Fibroblast of lung (primary cell): ENCODE data around the gene GRIK5. TPM values are rescaled to one million over a fixed set of nuclear protein-coding genes. Genes with fewer than 3 reads are reported as not detected.
"Not testable (repeated sequence)": the region's sequence is repeated elsewhere in the genome, so short reads cannot be mapped to it uniquely, and the experiment has no call there.

Experiments
- DNase-seq, 2 donors: peaks; one replicate each; pipeline versions ENCODE4 v3.0.0 to v3.0.0-alpha.2; 2010; ENCODE audit warnings: low read depth in 2 of 2
- H2AFZ ChIP-seq: 2 replicates; pipeline ENCODE4 v1.5.1; 2012; ENCODE audit warnings: low read length, control low read depth, inconsistent platforms
- H3K27ac ChIP-seq: 2 replicates; pipeline ENCODE4 v1.5.1; 2011; ENCODE audit warnings: low read length, control low read depth; ENCODE audit not compliant: insufficient read depth
- H3K27me3 ChIP-seq: 2 replicates; pipeline ENCODE4 v1.5.1; 2011; ENCODE audit warnings: mild to moderate bottlenecking, low read length; ENCODE audit not compliant: control insufficient read depth, insufficient read depth
- H3K36me3 ChIP-seq: 2 replicates; pipeline ENCODE4 v1.5.1; 2011; ENCODE audit warnings: low read length; ENCODE audit not compliant: control insufficient read depth, insufficient read depth
- H3K4me1 ChIP-seq: 2 replicates; pipeline ENCODE4 v1.5.1; 2011; ENCODE audit warnings: low read length; ENCODE audit not compliant: control insufficient read depth, insufficient read depth; ENCODE audit errors: extremely low read depth
- H3K4me2 ChIP-seq: 2 replicates; pipeline ENCODE4 v1.5.1; 2011; ENCODE audit warnings: low read length, control low read depth; ENCODE audit not compliant: insufficient read depth; ENCODE audit errors: extremely low read depth
- H3K4me3 ChIP-seq, 4 experiments: fragments of 200-600 bp in 1 of 4; sonication (generic) in 1 of 4; replicated peaks in 1 of 4; 2 replicates each; pipeline ENCODE4 v1.5.1; 2011 to 2016; ENCODE audit warnings: low read length in 4 of 4, low read depth in 3 of 4, mild to moderate bottlenecking in 3 of 4, control low read depth in 2 of 4, inconsistent platforms in 1 of 4, mixed read lengths in 1 of 4; ENCODE audit not compliant: insufficient read depth in 1 of 4; ENCODE audit errors: control extremely low read depth in 1 of 4
- H3K79me2 ChIP-seq: 2 replicates; pipeline ENCODE4 v1.5.1; 2012; ENCODE audit warnings: mild to moderate bottlenecking, low read length, inconsistent platforms; ENCODE audit not compliant: control insufficient read depth, insufficient read depth
- H3K9ac ChIP-seq: 2 replicates; pipeline ENCODE4 v1.5.1; 2011; ENCODE audit warnings: mild to moderate bottlenecking, low read length, control low read depth; ENCODE audit not compliant: insufficient read depth
- H3K9me3 ChIP-seq: 2 replicates; pipeline ENCODE4 v1.5.1; 2012; ENCODE audit warnings: low read depth, low read length; ENCODE audit not compliant: control insufficient read depth, insufficient read depth
- H4K20me1 ChIP-seq: 2 replicates; pipeline ENCODE4 v1.5.1; 2011; ENCODE audit warnings: low read length; ENCODE audit not compliant: control insufficient read depth, insufficient read depth; ENCODE audit errors: extremely low read depth
- CTCF ChIP-seq, 2 donors: IDR thresholded peaks in 1 of 2; conservative IDR thresholded peaks in 1 of 2; 1 replicate in 1 of 2; 2 replicates in 1 of 2; pipeline ENCODE4 v1.5.1; 2011 to 2012; ENCODE audit warnings: low read length in 2 of 2, control low read depth in 1 of 2, inconsistent platforms in 1 of 2, low read depth in 1 of 2, mild to moderate bottlenecking in 1 of 2
- EZH2 ChIP-seq: IDR thresholded peaks from 2 replicates; pipeline ENCODE4 v1.5.1; 2012; ENCODE audit warnings: low read length, control low read depth, mild to moderate bottlenecking; ENCODE audit errors: missing control alignments
- polyA plus RNA-seq, 2 donors: library from polyadenylated mRNA; depleted of rRNA in 1 of 2; stranded (reverse) in 1 of 2; unstranded in 1 of 2; fragments of >200 nt; gene quantifications; 2 replicates each; pipeline ENCODE4 v1.2.1, GENCODE V29; 2011 to 2012; ENCODE audit warnings: missing spikeins in 1 of 2
- total RNA-seq: library from RNA; depleted of rRNA; stranded (reverse); fragments of >200 nt; gene quantifications from 2 replicates; pipeline ENCODE4 v1.2.1, GENCODE V29; 2014

GRIK5 gene
- total and polyA plus RNA-seq, 2 donors (not counting 1 experiment from before 2014, with no cell fraction given): 0.03 to 3.5 TPM

- H3K9ac ChIP-seq: no peak overlapping the region
- H2AFZ ChIP-seq: no peak overlapping the region
- no peaks in the 10 kb centered on the region for H3K79me2 ChIP-seq
- no peaks in the 10 kb centered on the region for H4K20me1 ChIP-seq
- no peak overlapping the region for H3K4me3 ChIP-seq
- H3K27ac ChIP-seq: no peak overlapping the region
- H3K4me2 ChIP-seq: no peak overlapping the region
- H3K4me1 ChIP-seq: no peaks in the 10 kb centered on the region
- DNase-seq: no peak
- no peaks in the 10 kb centered on the region for H3K27me3 ChIP-seq
- no peaks in the 10 kb centered on the region for H3K36me3 ChIP-seq
- TF ChIP-seq EZH2 (no peak), CTCF (conservative IDR thresholded peaks at IDR 0.05 in 1 of 2, IDR thresholded peaks at IDR 0.05 in 1 of 2; ENCODE audit: low read depth in 1 of 2, low read length in 2 of 2) (no peak)
- H3K9me3 ChIP-seq: no peaks in the 10 kb centered on the region
These were observed 24.4 kb downstream of the GRIK5 start for GRCh38 chr19:42045575-42045974.

GRCh38 chr19:42042455-42043170 lies 27.4 kb downstream of the GRIK5 start:
- Histone ChIP-seq H4K20me1 (no peaks in the 10 kb centered on the region), H3K36me3 (no peaks in the 10 kb centered on the region), H3K4me1 (no peaks in the 10 kb centered on the region), H3K9ac (no peak overlapping the region), H3K4me2 (no peak overlapping the region), H3K27ac (no peak overlapping the region), H2AFZ (no peak overlapping the region), H3K9me3 (no peaks in the 10 kb centered on the region), H3K27me3 (no peaks in the 10 kb centered on the region), H3K79me2 (no peaks in the 10 kb centered on the region), H3K4me3 (no peak overlapping the region)
- no peak for TF ChIP-seq CTCF (conservative IDR thresholded peaks at IDR 0.05 in 1 of 2, IDR thresholded peaks at IDR 0.05 in 1 of 2; ENCODE audit: low read depth in 1 of 2, low read length in 2 of 2)
- no peak for TF ChIP-seq EZH2
- no peak for DNase-seq

GRCh38 chr19:42040491-42040890 lies 29.5 kb downstream of the GRIK5 start:
- H3K4me2 ChIP-seq, H3K9ac ChIP-seq, H3K36me3 ChIP-seq, H4K20me1 ChIP-seq, H3K4me1 ChIP-seq, H3K79me2 ChIP-seq, H3K27ac ChIP-seq, DNase-seq, H3K4me3 ChIP-seq, H2AFZ ChIP-seq, H3K27me3 ChIP-seq, H3K9me3 ChIP-seq: not testable (repeated sequence)
